ENCODE results near the gene ZNF32.

The ZNF32 gene

GRCh38 chr10:43628956-43629355 is 19.7 kb downstream of the ZNF32 start:
- TF ChIP-seq CTCF (IDR thresholded peaks at IDR 0.05; ENCODE audit: extremely low read depth, insufficient read depth, missing control alignments) = no peak
- DNase-seq (ENCODE audit: low spot score) = no peak
- in situ Hi-C loops (cut with MboI; ENCODE audit: low pct_unique_long_range_greater_than_20kb, low sequenced_read_pairs, unreplicated experiment) = no loop called here

GRCh38 chr10:43627942-43628341 is 20.7 kb downstream of the ZNF32 start:
- in situ Hi-C loops (cut with MboI; ENCODE audit: low pct_unique_long_range_greater_than_20kb, low sequenced_read_pairs, unreplicated experiment) = no loop called here
- TF ChIP-seq CTCF (IDR thresholded peaks at IDR 0.05; ENCODE audit: extremely low read depth, insufficient read depth, missing control alignments) = no peak
- DNase-seq (ENCODE audit: low spot score) = no peak

- TF ChIP-seq CTCF (IDR thresholded peaks at IDR 0.05; ENCODE audit: extremely low read depth, insufficient read depth, missing control alignments) = no peak
- DNase-seq (ENCODE audit: low spot score) = no peak
- in situ Hi-C loops (cut with MboI; ENCODE audit: low pct_unique_long_range_greater_than_20kb, low sequenced_read_pairs, unreplicated experiment) = no loop called here
Measured at GRCh38 chr10:43623351-43623750, 25.3 kb downstream of the ZNF32 start.

GRCh38 chr10:43622038-43622437 is 26.6 kb downstream of the ZNF32 start:
- in situ Hi-C loops (cut with MboI; ENCODE audit: low pct_unique_long_range_greater_than_20kb, low sequenced_read_pairs, unreplicated experiment) = no loop called here
- no peak for DNase-seq (ENCODE audit: low spot score)

GRCh38 chr10:43619368-43619767 is 29.3 kb downstream of the ZNF32 start:
- no peak for DNase-seq (ENCODE audit: low spot score)
- in situ Hi-C loops (cut with MboI; ENCODE audit: low pct_unique_long_range_greater_than_20kb, low sequenced_read_pairs, unreplicated experiment) = no loop called here
- no peak for TF ChIP-seq CTCF (IDR thresholded peaks at IDR 0.05; ENCODE audit: extremely low read depth, insufficient read depth, missing control alignments)

More at GRCh38 chr10:43622038-43622437, 26.6 kb downstream of the ZNF32 start:
- TF ChIP-seq CTCF (IDR thresholded peaks at IDR 0.05; ENCODE audit: extremely low read depth, insufficient read depth, missing control alignments) = no peak

- in situ Hi-C loops (cut with MboI; ENCODE audit: low pct_unique_long_range_greater_than_20kb, low sequenced_read_pairs, unreplicated experiment) = no loop called here
- no peak for DNase-seq (ENCODE audit: low spot score)
- no peak for TF ChIP-seq CTCF (IDR thresholded peaks at IDR 0.05; ENCODE audit: extremely low read depth, insufficient read depth, missing control alignments)
Measured at GRCh38 chr10:43616697-43617370, 31.8 kb downstream of the ZNF32 start.
